ENCODE measurements around the gene LMBRD1.
"Not testable (repeated sequence)": the region's sequence is repeated elsewhere in the genome, so short reads cannot be mapped to it uniquely, and the experiment has no call there.

Gene LMBRD1

GRCh38 chr6:69832558-69832957, 35.7 kb upstream of the LMBRD1 start:
- no peak for TF ChIP-seq CTCF (IDR thresholded peaks at IDR 0.05; ENCODE audit: insufficient read depth, low read length, poor library complexity, severe bottlenecking)
- H3K27me3 ChIP-seq (replicated peaks; ENCODE audit: control insufficient read depth, insufficient read depth, low read length): no peaks in the 10 kb centered on the region
- no peaks in the 10 kb centered on the region for H3K36me3 ChIP-seq (ENCODE audit: control insufficient read depth, insufficient read depth, low read length)
- no peak for DNase-seq (ENCODE audit: extremely low read depth, insufficient read length)
- H3K4me3 ChIP-seq (replicated peaks; ENCODE audit: low read depth, low read length): no peak overlapping the region

GRCh38 chr6:69827276-69827893, 30.6 kb upstream of the LMBRD1 start:
- TF ChIP-seq CTCF (IDR thresholded peaks at IDR 0.05; ENCODE audit: insufficient read depth, low read length, poor library complexity, severe bottlenecking): no peak
- Histone ChIP-seq H3K4me3 (replicated peaks; ENCODE audit: low read depth, low read length) (no peak overlapping the region), H3K36me3 (ENCODE audit: control insufficient read depth, insufficient read depth, low read length) (no peaks in the 10 kb centered on the region), H3K27me3 (replicated peaks; ENCODE audit: control insufficient read depth, insufficient read depth, low read length) (no peaks in the 10 kb centered on the region)
- no peak for DNase-seq (ENCODE audit: extremely low read depth, insufficient read length)

- no peaks in the 10 kb centered on the region for H3K27me3 ChIP-seq (replicated peaks; ENCODE audit: control insufficient read depth, insufficient read depth, low read length)
- no peak for TF ChIP-seq CTCF (IDR thresholded peaks at IDR 0.05; ENCODE audit: insufficient read depth, low read length, poor library complexity, severe bottlenecking)
- no peaks in the 10 kb centered on the region for H3K36me3 ChIP-seq (ENCODE audit: control insufficient read depth, insufficient read depth, low read length)
- no peak overlapping the region for H3K4me3 ChIP-seq (replicated peaks; ENCODE audit: low read depth, low read length)
- DNase-seq (ENCODE audit: extremely low read depth, insufficient read length): no peak
Measured at GRCh38 chr6:69825904-69826303, 29.1 kb upstream of the LMBRD1 start.

GRCh38 chr6:69824355-69824754, 27.5 kb upstream of the LMBRD1 start:
- not testable (repeated sequence) for DNase-seq (ENCODE audit: extremely low read depth, insufficient read length); H3K27me3 ChIP-seq (replicated peaks; ENCODE audit: control insufficient read depth, insufficient read depth, low read length); H3K36me3 ChIP-seq (ENCODE audit: control insufficient read depth, insufficient read depth, low read length); H3K4me3 ChIP-seq (replicated peaks; ENCODE audit: low read depth, low read length)

GRCh38 chr6:69820438-69820837, 23.6 kb upstream of the LMBRD1 start:
- no peaks in the 10 kb centered on the region for H3K36me3 ChIP-seq (ENCODE audit: control insufficient read depth, insufficient read depth, low read length)
- no peak overlapping the region for H3K4me3 ChIP-seq (replicated peaks; ENCODE audit: low read depth, low read length)
- no peaks in the 10 kb centered on the region for H3K27me3 ChIP-seq (replicated peaks; ENCODE audit: control insufficient read depth, insufficient read depth, low read length)
- no peak for TF ChIP-seq CTCF (IDR thresholded peaks at IDR 0.05; ENCODE audit: insufficient read depth, low read length, poor library complexity, severe bottlenecking)
- no peak for DNase-seq (ENCODE audit: extremely low read depth, insufficient read length)

GRCh38 chr6:69820018-69820417, 23.2 kb upstream of the LMBRD1 start:
- TF ChIP-seq CTCF (IDR thresholded peaks at IDR 0.05; ENCODE audit: insufficient read depth, low read length, poor library complexity, severe bottlenecking): no peak
- no peaks in the 10 kb centered on the region for H3K36me3 ChIP-seq (ENCODE audit: control insufficient read depth, insufficient read depth, low read length)
- no peaks in the 10 kb centered on the region for H3K27me3 ChIP-seq (replicated peaks; ENCODE audit: control insufficient read depth, insufficient read depth, low read length)
- H3K4me3 ChIP-seq (replicated peaks; ENCODE audit: low read depth, low read length): no peak overlapping the region
- no peak for DNase-seq (ENCODE audit: extremely low read depth, insufficient read length)
